HG03097 (cell line): ENCODE measurements around the gene MLN.
"Not testable (repeated sequence)": the region's sequence is repeated elsewhere in the genome, so short reads cannot be mapped to it uniquely, and the experiment has no call there.

ENCODE experiments used
- ATAC-seq: cut with Tn5 transposase; IDR thresholded peaks from one replicate; pipeline ENCODE4 v1.9.1; 2021; ENCODE audit not compliant: unreplicated experiment, low FRiP score

The MLN gene

DNA sequence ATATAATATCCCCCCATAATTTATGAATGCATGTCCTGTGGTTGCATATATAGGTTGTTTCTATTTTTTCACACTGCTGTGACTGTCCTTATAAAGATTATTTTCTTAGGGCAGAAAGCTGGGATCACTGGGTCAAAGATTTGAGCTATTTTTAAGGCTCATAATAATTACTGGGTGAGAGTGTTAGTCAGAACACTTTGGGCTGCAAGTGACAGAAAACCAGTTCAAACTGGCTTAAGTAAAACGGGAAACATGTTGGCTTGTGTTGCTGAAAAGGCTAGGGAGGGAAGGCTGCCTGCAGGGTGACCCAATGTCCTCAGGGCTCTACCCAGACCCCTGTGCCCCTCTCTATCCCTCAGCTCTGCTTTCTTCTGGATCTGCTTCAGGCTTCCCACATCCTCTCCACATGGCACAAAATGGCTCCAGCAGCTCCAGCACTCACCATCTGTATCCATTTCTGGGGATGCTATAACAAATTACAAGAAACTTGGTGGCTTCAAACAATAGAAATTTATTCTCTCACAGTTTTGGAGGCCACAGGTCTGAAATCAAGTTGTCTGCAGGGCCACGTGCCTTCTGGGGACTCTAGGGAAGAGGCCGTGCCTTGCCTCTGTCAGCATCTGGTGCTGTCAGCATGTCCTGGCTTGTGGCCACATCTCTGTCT, 33.1 kb upstream of the MLN start:
- no peak for ATAC-seq

DNA sequence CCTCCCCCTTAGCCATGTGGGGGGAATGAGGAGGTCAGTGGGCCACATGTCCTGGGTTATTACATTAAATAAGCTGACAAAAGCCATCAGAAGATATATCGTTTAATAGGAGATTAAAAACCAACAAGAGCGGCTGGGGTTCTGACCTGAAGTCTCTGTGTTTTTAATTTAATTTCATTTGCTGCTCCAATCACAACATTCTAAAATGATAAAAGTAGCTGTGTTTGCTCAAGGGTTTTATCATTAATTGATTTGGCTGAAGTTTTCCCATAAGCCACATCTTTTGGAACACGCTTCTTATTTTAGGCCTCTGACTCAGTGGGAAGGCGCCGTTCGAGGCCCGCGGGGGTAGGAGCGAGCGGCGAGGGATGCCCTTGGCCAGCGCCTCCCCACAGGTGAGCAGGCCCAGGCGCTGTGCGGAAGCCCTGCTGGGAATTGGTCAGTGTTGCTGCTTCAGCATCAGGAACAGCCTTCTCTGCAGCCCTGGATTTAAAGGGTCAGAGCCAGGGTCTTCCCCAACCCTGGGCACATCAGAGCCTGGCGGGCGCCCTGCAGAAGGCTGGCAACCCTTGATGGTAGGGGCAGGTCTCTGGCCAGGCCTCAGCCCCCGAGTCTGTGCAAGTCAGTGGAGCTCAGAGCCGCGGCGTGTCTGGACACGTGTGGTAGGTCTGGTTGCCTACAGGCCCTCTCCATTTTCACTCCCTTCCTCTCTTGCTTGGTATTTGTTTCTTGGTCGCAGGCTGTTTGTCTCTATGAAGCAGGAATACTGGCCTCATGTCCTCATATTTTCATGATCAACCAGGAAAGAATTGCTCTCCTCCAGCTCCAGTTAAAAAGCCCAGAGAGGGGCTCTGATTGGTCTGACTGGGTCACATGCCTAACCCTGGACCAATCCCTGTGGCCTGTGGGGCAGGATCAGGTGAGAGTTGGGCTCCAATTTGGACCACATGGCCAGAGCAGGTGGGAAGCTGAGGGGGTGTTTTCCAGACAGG, 30.9 kb upstream of the MLN start:
- ATAC-seq: no peak

DNA sequence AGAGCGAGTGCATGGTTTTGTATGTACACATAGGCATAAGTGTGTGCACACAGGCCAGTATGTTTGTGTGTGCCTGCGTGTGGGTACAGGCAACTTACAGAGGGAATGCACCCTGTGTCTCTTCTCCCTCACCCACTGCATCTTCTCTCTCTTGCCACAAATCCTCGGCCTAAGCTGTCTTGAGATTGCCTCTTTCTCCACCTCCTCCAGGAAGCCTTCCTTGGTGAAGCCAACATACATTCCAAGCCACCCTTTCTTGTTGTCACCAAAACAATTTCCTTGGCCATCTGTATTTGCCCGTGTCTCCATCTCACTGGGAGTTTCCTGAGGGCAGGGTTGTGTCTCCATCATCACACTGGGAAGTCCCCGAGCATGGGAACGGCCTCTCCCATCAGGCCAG, 29.8 kb upstream of the MLN start:
- ATAC-seq: no peak

DNA sequence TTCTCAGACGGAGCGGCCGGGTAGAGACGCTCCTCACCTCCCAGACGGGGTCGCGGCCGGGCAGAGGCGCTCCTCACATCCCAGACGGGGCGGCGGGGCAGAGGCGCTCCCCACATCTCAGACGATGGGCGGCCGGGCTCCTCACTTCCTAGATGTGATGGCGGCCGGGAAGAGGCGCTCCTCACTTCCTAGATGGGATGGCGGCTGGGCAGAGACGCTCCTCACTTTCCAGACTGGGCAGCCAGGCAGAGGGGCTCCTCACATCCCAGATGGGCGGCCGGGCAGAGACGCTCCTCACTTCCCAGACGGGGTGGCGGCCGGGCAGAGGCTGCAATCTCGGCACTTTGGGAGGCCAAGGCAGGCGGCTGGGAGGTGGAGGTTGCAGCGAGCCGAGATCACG, 29.0 kb upstream of the MLN start:
- ATAC-seq: not testable (repeated sequence)

DNA sequence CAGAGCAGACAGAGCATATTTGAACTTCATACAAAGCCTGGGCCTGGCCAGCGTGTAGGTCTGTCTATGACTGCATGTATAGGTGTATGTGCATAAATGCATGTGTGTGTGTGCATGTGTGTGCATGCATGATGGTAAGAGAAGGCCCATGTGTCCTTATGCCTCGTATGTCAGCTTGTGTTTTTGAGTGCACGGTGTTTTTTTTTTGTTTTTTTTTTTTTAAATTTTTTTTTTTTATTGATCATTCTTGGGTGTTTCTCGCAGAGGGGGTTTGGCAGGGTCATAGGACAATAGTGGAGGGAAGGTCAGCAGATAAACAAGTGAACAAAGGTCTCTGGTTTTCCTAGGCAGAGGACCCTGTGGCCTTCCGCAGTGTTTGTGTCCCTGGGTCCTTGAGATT, 27.9 kb upstream of the MLN start:
- not testable (repeated sequence) for ATAC-seq

DNA sequence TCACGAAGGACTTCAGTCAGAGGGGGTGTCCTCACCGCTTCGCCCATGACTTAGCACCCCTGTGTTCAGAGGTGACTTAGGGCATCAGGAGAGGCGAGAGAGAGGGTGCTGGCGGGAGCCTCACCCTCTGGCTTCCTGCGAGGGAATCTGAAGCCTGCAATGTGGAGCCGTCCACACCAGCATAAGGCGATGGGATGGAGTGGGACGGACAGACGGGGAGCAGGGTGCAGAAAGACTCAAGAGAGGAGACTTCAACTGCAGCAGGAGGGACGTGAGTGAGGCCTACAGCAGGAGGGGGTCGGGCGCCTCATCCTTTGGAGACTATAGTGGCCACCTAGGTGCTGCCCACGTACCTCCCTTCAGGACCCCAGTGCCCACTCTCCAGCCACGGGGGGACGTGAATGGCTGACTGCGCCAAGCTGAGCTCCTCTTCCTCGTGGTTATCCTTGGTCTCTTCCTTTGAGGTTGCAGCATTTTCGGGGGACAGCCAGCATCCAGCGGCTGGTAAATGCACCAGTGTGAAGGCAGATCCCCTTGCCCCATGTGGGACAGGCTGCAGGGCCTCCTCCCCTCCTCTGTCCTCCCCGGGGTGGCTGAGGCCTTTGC, 26.9 kb upstream of the MLN start:
- no peak for ATAC-seq

- ATAC-seq: no peak
Observed at GRCh38 chr6:33828764-33829731, 25.2 kb upstream of the MLN start.

DNA sequence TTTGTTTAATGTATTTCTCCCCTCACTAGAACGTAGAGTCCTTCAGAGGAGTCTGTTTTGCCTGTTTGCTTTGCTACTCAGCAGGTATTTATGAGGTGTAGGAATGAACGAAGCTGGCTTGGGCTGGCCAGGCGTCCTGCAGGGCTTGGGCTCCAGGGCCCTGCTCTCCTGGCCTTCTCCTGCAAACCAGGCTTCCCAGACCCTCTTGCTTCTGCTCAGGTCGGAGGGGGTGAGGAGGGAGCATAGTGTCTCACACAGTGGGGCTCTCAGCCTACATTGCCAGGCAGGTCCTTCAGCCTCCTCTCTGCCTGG, 24.6 kb upstream of the MLN start:
- ATAC-seq: no peak

GRCh38 chr6:33827546-33828451, 24.0 kb upstream of the MLN start:
- ATAC-seq: no peak

- ATAC-seq: no peak
Observed at GRCh38 chr6:33826537-33826936, 22.7 kb upstream of the MLN start.

- no peak for ATAC-seq
Observed at GRCh38 chr6:33824461-33825154, 20.8 kb upstream of the MLN start.

GRCh38 chr6:33823806-33824205, 20.0 kb upstream of the MLN start:
- no peak for ATAC-seq

GRCh38 chr6:33822575-33823395, 19.0 kb upstream of the MLN start:
- ATAC-seq: no peak

DNA sequence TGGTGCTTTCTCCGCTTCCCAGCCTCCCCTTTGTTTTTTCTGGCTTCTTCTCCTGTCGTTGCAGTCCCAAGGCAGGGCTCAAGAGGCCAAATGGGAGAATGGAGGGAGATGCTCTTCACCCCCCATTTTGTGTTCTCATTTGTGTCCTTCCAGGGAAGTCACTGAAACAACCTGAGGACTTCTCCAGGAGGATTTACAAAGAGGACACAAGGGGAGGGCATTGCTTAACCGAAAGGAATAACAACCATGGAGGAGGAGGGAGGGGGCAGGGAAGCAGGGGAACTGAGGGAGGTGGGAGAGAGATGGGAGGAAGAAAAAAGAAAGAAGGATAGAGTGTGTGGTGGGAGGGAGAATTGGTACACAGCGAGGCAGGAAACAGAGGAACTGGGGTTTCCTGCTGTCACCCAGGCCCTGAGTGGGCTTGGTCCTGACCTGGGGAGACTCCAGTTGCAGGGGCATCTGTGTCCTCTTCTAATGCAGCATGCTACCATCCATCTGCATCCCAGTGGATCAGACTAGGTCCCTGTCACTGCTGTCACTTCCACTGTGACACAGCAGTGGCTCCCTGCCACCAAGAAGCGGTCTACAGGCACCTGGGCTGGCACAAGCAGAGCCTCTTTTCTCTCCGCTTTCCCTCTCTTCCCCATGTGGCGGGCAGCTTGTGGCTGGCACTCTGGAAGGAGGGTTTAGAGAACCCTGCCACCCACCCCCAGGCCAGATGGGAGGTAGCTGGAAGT, 17.1 kb upstream of the MLN start:
- no peak for ATAC-seq

GRCh38 chr6:33820243-33820642, 16.4 kb upstream of the MLN start:
- no peak for ATAC-seq

DNA sequence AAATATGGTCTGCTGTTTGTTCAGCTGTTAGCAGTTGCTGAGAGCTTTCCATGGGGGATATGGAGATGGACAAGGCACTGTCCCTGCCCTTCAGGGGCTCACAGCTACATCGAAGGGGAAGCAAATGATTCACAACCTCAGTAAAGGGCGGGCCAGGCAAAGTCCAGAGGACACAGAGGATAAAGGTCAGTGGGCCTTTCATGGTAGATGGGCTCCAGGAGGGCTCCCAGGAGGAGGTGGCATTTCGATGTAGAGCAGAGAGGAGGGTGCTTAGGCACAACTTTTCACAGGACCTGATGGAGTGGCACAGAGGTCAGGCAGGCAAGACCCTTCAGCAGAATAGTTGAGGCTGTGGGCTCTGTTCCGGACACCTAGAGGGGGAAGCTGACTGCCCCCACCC, 15.2 kb upstream of the MLN start:
- ATAC-seq: no peak

GRCh38 chr6:33818293-33818692, 14.5 kb upstream of the MLN start:
- no peak for ATAC-seq
